Retina (tissue), 1 donor: ENCODE results near the gene PIK3R3.

Experiments
- DNase-seq: peaks from one replicate; pipeline ENCODE4 v3.0.0-alpha.2; 2016

Gene PIK3R3

GRCh38 chr1:46153732-46154131 lies 21.3 kb upstream of the PIK3R3 start:
- DNase-seq = no peak

- DNase-seq = no peak
These were observed 20.8 kb upstream of the PIK3R3 start for GRCh38 chr1:46153228-46153627.

- no peak for DNase-seq
These were observed 19.6 kb upstream of the PIK3R3 start for GRCh38 chr1:46152016-46152415.

- DNase-seq = no peak
These were observed 17.7 kb upstream of the PIK3R3 start for GRCh38 chr1:46150085-46150484.

- DNase-seq = no peak
These were observed 15.9 kb upstream of the PIK3R3 start for GRCh38 chr1:46148318-46148717.

DNA sequence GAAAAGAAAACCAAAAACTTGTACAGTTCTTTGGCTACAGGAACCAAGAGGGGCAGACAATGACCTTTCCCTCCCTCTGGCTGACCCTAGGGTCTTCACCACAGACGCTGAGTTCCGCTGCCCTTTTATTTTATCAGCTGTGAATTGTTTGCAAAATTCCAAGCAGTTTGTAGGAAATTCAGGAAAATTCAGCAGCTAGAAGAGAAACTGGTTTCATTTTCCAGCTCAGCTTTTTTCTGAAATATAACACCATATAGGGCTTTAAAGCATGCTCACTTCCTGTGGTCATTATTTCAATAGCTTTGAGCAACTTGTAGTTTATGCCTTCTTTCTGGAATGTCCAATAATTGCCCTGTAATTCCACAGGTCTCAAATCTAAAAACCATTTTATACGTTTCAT lies 5.5 kb upstream of the PIK3R3 start:
- no peak for DNase-seq

DNA sequence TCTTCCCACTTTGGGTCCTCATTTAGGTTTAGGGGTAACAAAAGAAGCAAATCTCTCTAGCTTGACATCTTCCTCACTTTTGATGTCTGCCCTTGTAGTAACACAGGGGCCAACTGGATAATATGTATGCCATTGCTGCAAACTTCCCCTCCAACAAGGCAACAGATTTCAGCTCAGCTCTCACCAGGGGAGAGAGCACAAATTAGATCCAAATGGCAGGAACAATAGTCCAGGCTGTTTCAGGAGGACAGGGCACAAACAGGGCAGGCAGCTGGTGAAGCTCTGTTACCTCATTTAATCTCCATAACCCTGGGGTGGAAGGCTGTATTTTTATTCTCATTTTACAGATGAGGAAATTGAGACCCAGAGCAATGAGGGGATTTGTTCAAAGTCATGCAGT lies 4.3 kb upstream of the PIK3R3 start:
- DNase-seq = peak; percentile 47

DNA sequence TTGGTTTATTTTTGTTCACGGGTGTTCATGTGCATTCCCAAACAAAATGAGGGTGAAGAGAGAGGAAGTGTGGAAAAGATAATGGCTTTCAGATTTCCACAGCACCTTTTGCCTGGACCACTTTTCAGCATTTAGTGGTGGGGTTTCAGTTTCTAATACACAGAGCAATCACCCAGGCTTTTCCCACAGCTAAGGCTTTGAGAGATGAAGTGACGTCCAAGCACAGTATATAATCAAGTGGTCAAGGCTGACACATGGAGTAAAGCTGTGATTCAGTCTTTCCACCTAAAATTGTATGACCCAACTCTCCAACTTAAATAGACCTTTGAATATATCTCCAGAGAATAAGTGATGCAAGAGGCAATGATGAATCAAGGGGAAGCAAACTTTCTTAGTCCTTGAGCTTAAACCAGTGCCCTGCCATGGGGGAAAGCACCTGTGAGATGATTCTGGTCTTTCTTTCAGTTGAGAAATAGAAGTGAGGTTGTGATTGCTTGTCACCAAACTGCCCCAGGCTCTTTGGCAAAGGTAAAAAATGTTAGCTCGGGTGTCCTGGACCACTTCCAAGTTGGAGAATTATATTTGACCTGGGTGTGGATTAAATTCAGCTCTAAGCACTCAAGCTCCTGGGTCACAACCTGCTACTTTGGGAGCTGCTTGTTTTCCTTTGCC lies 2.4 kb upstream of the PIK3R3 start:
- no peak for DNase-seq

GRCh38 chr1:46133781-46134350 lies 1.4 kb upstream of the PIK3R3 start:
- no peak for DNase-seq

DNA sequence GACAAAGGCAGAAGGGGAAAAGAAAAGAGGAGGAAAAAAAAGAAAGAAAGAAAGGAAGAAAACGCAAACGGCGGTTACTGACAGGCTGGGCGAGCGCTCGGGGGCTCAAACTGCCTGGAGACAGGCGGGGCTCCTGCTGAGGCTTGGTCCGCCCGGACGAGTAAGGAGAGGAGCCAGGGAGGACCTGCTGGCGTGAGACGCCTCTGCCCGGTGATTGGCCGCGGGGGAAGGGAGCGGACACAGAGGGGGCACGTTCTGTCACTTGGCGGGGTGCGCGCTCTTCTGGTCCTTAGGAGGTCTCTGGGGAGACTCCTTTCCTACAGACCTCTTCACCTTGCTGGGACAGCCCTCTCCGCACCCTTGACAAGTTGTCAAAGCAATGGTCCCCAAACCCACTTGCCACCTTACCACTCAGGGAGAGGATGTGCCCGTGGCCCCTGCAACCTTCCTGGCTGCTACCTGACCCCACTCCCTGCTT lies 791 bp upstream of the PIK3R3 start:
- DNase-seq = no peak

- DNase-seq = no peak
These were observed 509 bp downstream of the PIK3R3 start for GRCh38 chr1:46131712-46132528.

- DNase-seq = peak; percentile 44
These were observed 1.3 kb downstream of the PIK3R3 start for GRCh38 chr1:46131093-46131492.

DNA sequence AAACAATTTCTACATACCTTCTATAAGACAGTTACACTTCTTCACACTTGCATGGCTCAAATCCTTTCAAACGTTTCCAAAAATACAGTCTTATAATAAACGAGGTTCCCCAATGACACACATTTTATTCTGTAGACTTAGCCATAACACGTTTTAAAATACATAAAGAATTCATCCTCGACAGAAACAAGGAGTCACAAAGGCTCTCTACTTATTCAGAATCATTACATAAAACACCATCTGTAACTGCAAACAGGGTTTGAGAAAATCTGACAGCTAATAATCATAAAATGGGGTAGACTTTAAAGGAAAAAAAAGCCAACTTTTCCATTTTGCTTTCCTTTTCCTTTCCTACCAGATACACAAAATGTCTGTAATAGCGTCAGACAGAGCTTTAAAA lies 1.8 kb downstream of the PIK3R3 start:
- DNase-seq = peak; percentile 19

- peak; percentile 23 for DNase-seq
These were observed 2.3 kb downstream of the PIK3R3 start for GRCh38 chr1:46130121-46130520.

DNA sequence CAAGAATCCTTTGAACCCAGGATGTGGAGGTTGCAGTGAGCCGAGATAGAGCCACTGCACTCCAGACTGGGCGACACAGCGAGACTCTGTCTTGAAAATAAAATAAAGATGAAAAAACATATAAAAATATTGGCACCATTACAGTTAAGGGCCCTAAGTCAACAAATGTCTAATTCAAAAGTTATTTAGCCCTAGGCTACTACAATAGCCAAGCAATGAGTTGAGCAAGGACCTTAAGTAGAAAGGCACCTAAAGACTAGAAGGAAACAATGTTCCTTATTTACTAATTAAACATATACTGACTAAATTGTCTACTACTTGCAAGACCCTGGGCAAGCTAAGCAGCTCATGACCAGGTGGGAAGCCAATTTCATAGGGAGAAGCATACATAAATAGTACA lies 4.1 kb downstream of the PIK3R3 start:
- no peak for DNase-seq

DNA sequence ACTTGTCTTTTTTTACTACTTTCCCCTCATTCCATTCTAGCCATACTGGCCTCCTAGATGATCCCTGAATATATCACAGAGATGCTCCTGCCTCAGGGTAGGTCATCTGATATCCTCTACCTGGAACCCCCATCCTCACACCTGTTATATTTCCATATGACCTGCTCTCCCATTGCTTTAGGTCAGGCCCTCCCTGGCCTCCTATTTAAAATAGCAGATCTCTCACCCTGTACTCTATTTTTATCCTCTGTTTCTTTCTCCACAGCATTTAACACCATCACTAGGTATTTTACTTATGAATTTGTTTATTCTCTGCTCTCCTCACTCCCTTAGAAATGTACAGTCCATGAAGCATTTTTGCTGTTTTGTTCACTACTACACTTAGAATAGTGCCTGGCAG lies 13.6 kb downstream of the PIK3R3 start:
- DNase-seq = no peak

GRCh38 chr1:46117810-46118494 lies 14.5 kb downstream of the PIK3R3 start:
- DNase-seq = no peak

DNA sequence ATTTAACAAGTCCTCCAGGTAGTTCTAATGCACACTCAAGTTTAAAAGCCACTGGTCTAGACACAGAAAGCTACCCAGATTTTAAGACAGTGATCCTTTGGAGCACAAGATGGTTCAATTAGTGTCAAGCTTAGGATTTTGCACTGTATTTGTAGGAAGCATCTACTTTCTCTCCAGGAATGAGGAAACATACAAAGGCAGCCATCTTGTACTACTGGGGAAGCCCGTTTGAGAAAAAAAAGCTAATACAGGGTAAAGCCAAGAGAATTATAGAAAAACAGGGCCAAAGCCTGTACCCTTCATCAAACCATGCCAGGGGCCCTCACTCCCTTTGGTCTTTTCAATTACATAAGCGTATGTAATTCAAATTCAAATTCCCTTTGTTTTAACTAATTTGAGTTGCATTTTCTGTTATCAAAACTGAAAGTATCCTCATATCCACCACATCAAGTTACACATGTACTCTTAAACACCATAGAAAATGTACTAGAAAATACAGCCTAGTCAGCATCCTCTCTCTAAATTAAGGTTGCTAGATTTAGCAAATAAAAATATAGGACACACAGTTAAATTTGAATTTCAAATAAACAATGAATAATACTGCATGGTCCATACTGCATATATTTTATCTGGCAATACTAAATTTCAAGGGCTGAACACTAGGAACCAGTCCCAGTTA lies 17.4 kb downstream of the PIK3R3 start:
- DNase-seq = no peak

GRCh38 chr1:46113948-46114347 lies 18.5 kb downstream of the PIK3R3 start:
- DNase-seq = no peak

DNA sequence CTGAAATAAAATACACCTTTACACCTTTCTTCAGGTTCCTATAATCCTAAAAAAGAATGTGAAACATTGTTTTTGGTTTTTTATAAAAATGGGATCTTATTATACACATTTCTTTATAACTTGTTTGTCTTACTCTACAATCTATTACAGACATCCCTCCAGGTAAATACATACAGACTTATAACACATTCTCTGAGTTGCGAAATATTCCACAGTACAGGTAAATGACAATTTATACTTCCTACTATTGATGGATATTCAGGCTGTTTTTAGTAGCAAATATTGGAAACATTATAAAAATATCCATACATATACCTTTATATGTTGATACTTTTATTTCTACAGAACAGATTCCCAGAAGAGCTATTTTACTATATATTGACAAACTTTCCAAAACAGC lies 20.3 kb downstream of the PIK3R3 start:
- no peak for DNase-seq

- no peak for DNase-seq
These were observed 21.9 kb downstream of the PIK3R3 start for GRCh38 chr1:46110521-46110920.

DNA sequence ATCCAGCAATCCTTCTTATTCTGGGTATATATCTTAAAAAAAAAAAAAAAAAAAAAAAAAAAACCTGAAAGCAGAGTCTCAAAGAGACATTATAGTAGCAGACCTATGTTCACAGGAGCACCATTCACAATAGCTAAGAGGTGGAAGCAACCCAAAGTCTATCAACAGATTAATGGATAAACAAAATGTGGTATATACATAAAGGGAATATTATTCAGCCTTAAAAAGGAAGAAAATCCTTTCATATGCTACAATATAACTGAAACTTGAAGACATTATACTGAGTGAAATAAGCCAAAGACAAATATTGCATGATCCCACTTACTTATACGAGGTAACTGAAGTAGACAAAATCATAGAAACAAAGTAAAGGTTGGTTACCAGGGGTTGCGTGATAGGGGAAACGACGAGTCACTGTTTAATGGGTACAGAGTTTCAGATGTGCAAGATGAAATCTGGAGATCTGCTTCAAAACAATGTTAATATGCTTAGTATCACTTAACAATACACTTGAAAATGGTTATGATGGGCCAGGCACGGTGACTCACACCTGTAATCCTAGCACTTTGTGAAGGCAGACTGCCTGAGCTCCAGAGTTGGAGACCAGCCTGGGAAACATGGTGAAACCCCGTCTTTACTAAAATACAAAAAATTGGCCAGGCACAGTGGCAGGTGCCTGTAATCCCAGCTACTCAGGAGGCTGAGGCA lies 29.5 kb downstream of the PIK3R3 start:
- no peak for DNase-seq
